ENCODE data around the gene ANK2. TPM values are rescaled to one million over a fixed set of nuclear protein-coding genes. Genes with fewer than 3 reads are reported as not detected.

ANK2 gene
- total and polyA plus RNA-seq, 4 donors: 0.32 to 2.2 (median 1.0) TPM

DNA sequence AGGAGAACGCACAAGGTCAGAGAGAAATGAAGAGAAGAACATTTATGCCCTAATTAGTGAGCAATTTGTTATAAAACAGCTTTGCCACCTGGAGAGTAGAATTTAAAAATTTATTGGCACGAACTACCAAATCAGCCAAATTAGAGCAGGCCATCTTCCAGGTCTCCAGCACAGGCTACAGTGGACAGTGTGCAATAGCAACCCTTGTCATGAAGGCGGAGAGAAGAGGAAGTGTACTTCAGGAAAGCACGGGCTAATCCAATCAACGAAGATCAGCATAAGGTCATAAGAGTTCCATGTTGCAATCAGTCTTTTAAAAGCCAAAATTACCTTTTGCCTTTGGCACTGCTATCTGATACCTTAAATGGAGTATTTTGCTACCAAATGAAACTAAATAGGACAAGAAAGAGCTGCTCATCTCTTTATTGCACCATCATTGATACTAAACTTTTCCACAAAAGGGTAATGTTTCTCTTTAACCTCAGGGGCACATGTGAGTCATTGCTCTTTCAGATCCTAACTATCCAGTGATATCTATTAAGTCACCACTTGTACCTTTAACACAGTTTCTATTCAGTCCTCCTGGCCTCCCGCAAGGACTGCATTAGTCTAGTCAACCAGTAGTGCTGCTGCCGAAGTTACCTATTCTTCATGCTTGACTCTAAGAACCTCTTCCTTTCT lies 19.9 kb downstream of the ANK2 start:
- Histone ChIP-seq H3K27ac (ENCODE audit: low read depth in 1 of 2, low read length in 2 of 2) (peak overlapping the region; percentile 84 to 98), H3K4me3 (ENCODE audit: low read depth in 1 of 3, low read length in 3 of 3) (no peak overlapping the region), H3K36me3 (ENCODE audit: control insufficient read depth in 4 of 4, insufficient read depth in 3 of 4, low read depth in 1 of 4, low read length in 3 of 4) (no peaks in the 10 kb centered on the region), H3K27me3 (ENCODE audit: control insufficient read depth in 4 of 4, insufficient read depth in 4 of 4, low read length in 3 of 4) (no peaks in the 10 kb centered on the region), H3K9me3 (ENCODE audit: control insufficient read depth in 4 of 4, low read length in 3 of 4) (no peaks in the 10 kb centered on the region), H3K4me1 (ENCODE audit: control insufficient read depth in 4 of 4, insufficient read depth in 4 of 4, low read length in 3 of 4) (peaks cover 0 to 8% (median 2%) of the 10 kb centered on the region in 4 donors), H3K9ac (ENCODE audit: low read depth in 1 of 2, low read length in 2 of 2) (peak overlapping the region; percentile 41 to 68)
- no peak for DNase-seq (ENCODE audit: low spot score)
- WGBS: 45% methylated on average over 7 of the region's 7 CpGs
- TF ChIP-seq RXRA (IDR thresholded peaks at IDR 0.05) (peak; percentile 98 to 99), SP1 (IDR thresholded peaks at IDR 0.05) (peak; percentile 99), GABPA (IDR thresholded peaks at IDR 0.05 in 1 of 2, conservative IDR thresholded peaks at IDR 0.05 in 1 of 2) (peak in 1 of 2 donors; percentile 63), FOXA1 (IDR thresholded peaks at IDR 0.05) (no peak), HNF4A (conservative IDR thresholded peaks at IDR 0.05) (peak; percentile 73 to 76), RAD21 (IDR thresholded peaks at IDR 0.05) (peak; percentile 39 to 54), REST (IDR thresholded peaks at IDR 0.05) (peak; percentile 93), HNF4G (IDR thresholded peaks at IDR 0.05) (peak; percentile 35), EGR1 (IDR thresholded peaks at IDR 0.05; ENCODE audit: low read depth in 2 of 2) (peak; percentile 48 to 84), JUND (IDR thresholded peaks at IDR 0.05) (peak; percentile 98 to 99), MAX (IDR thresholded peaks at IDR 0.05) (peak; percentile 54), NR2F2 (IDR thresholded peaks at IDR 0.05) (peak; percentile 26), FOXA2 (IDR thresholded peaks at IDR 0.05) (peak; percentile 22), CTCF (IDR thresholded peaks at IDR 0.05; ENCODE audit: low read depth, low read length, missing input control) (no peak), TAF1 (conservative IDR thresholded peaks at IDR 0.05) (no peak), YY1 (IDR thresholded peaks at IDR 0.05) (peak; percentile 90)
- TF ChIP-seq, protein P1, sequence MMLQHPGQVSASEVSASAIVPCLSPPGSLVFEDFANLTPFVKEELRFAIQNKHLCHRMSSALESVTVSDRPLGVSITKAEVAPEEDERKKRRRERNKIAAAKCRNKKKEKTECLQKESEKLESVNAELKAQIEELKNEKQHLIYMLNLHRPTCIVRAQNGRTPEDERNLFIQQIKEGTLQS (IDR thresholded peaks at IDR 0.05): peak; percentile 97
- TF ChIP-seq, protein P2, sequence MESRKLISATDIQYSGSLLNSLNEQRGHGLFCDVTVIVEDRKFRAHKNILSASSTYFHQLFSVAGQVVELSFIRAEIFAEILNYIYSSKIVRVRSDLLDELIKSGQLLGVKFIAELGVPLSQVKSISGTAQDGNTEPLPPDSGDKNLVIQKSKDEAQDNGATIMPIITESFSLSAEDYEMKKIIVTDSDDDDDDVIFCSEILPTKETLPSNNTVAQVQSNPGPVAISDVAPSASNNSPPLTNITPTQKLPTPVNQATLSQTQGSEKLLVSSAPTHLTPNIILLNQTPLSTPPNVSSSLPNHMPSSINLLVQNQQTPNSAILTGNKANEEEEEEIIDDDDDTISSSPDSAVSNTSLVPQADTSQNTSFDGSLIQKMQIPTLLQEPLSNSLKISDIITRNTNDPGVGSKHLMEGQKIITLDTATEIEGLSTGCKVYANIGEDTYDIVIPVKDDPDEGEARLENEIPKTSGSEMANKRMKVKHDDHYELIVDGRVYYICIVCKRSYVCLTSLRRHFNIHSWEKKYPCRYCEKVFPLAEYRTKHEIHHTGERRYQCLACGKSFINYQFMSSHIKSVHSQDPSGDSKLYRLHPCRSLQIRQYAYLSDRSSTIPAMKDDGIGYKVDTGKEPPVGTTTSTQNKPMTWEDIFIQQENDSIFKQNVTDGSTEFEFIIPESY (IDR thresholded peaks at IDR 0.05): peak; percentile 74

Data from liver (tissue), 9 donors.